CD14-positive monocyte (primary cell): Measurements from ENCODE around the gene PDE8B. TPM values are rescaled to one million over a fixed set of nuclear protein-coding genes. Genes with fewer than 3 reads are reported as not detected.

Experiments used
- DNase-seq, 3 donors: peaks; one replicate each; pipeline ENCODE4 v3.0.0-alpha.2; 2011 to 2022
- H2AFZ ChIP-seq: 2 replicates; pipeline ENCODE4 v1.6.0; 2012; ENCODE audit warnings: mild to moderate bottlenecking, low read depth, low read length, inconsistent platforms; ENCODE audit not compliant: insufficient read depth, poor library complexity, severe bottlenecking
- H3K27ac ChIP-seq, 2 donors: 1 replicate in 1 of 2; 2 replicates in 1 of 2; pipeline ENCODE4 v1.5.1; 2012 to 2013; ENCODE audit warnings: low read length in 2 of 2, control low read depth in 1 of 2, inconsistent platforms in 1 of 2, low read depth in 1 of 2, mild to moderate bottlenecking in 1 of 2
- H3K27me3 ChIP-seq, 2 donors: one replicate each; pipeline versions ENCODE4 v1.6.0 to v1.6.1; 2011 to 2013; ENCODE audit warnings: low read length in 2 of 2; ENCODE audit not compliant: control insufficient read depth in 2 of 2, insufficient read depth in 2 of 2
- H3K36me3 ChIP-seq, 2 donors: replicated peaks in 1 of 2; 1 replicate in 1 of 2; 2 replicates in 1 of 2; pipeline versions ENCODE4 v1.5.1 to v1.6.1; 2012 to 2013; ENCODE audit warnings: low read length in 2 of 2, control low read depth in 1 of 2, inconsistent platforms in 1 of 2, mild to moderate bottlenecking in 1 of 2; ENCODE audit not compliant: insufficient read depth in 2 of 2, control insufficient read depth in 1 of 2
- H3K4me1 ChIP-seq, 2 donors: 1 replicate in 1 of 2; 2 replicates in 1 of 2; pipeline versions ENCODE4 v1.5.1 to v1.6.1; 2012 to 2013; ENCODE audit warnings: low read length in 2 of 2, control low read depth in 1 of 2, inconsistent platforms in 1 of 2, mild to moderate bottlenecking in 1 of 2, moderate library complexity in 1 of 2; ENCODE audit not compliant: insufficient read depth in 2 of 2, control insufficient read depth in 1 of 2
- H3K4me2 ChIP-seq: replicated peaks from 2 replicates; pipeline ENCODE3; 2012; ENCODE audit warnings: low read length, moderate library complexity, mild to moderate bottlenecking; ENCODE audit not compliant: poor library complexity, severe bottlenecking; ENCODE audit errors: extremely low read depth
- H3K4me3 ChIP-seq, 3 experiments: fragments of 200-600 bp in 1 of 3; sonication (generic) in 1 of 3; replicated peaks in 1 of 3; 1 replicate in 2 of 3; 2 replicates in 1 of 3; pipeline ENCODE4 v1.5.1; 2011 to 2013; ENCODE audit warnings: low read length in 3 of 3, mild to moderate bottlenecking in 3 of 3, control low read depth in 2 of 3, low read depth in 2 of 3, inconsistent platforms in 1 of 3, moderate library complexity in 1 of 3
- H3K79me2 ChIP-seq: 2 replicates; pipeline ENCODE4 v1.6.0; 2012; ENCODE audit warnings: mild to moderate bottlenecking, control low read depth, inconsistent platforms, low read length, moderate library complexity; ENCODE audit not compliant: insufficient read depth
- H3K9ac ChIP-seq: 2 replicates; pipeline ENCODE4 v1.6.0; 2017; ENCODE audit warnings: low read length, mild to moderate bottlenecking; ENCODE audit not compliant: insufficient read depth, poor library complexity, severe bottlenecking
- H3K9me3 ChIP-seq, 2 donors: replicated peaks in 1 of 2; 1 replicate in 1 of 2; 2 replicates in 1 of 2; pipeline versions ENCODE4 v1.5.1 to v1.6.1; 2012 to 2013; ENCODE audit warnings: low read length in 2 of 2, control low read depth in 1 of 2; ENCODE audit not compliant: control insufficient read depth in 1 of 2, insufficient read depth in 1 of 2
- H4K20me1 ChIP-seq: 2 replicates; pipeline ENCODE4 v1.6.0; 2012; ENCODE audit warnings: mild to moderate bottlenecking, low read length, control low read depth, moderate library complexity; ENCODE audit not compliant: insufficient read depth
- H3K27ac Mint-ChIP-seq, 7 donors: one replicate each; pipeline ENCODE4 v1.8.0; 2020; ENCODE audit warnings: mild to moderate bottlenecking in 7 of 7, mixed read lengths in 7 of 7, moderate library complexity in 6 of 7, inconsistent platforms in 2 of 7
- H3K27me3 Mint-ChIP-seq, 3 donors: one replicate each; pipeline ENCODE4 v1.8.0; 2021 to 2022; ENCODE audit warnings: low read depth in 3 of 3, mild to moderate bottlenecking in 3 of 3, mixed read lengths in 3 of 3, moderate library complexity in 3 of 3, inconsistent platforms in 1 of 3
- H3K36me3 Mint-ChIP-seq, 2 donors: one replicate each; pipeline ENCODE4 v1.8.0; 2020; ENCODE audit warnings: mixed read lengths in 2 of 2, inconsistent platforms in 1 of 2, mild to moderate bottlenecking in 1 of 2
- H3K4me1 Mint-ChIP-seq: one replicate; pipeline ENCODE4 v1.8.0; 2020; ENCODE audit warnings: mild to moderate bottlenecking, mixed read lengths
- H3K4me3 Mint-ChIP-seq, 2 donors: one replicate each; pipeline ENCODE4 v1.8.0; 2020; ENCODE audit warnings: mild to moderate bottlenecking in 2 of 2, mixed read lengths in 2 of 2, moderate library complexity in 1 of 2
- H3K9me3 Mint-ChIP-seq, 7 donors: one replicate each; pipeline ENCODE4 v1.8.0; 2020 to 2022; ENCODE audit warnings: mixed read lengths in 7 of 7, mild to moderate bottlenecking in 6 of 7, moderate library complexity in 6 of 7, inconsistent platforms in 2 of 7
- WGBS: methylation state at CpG from one replicate; pipeline ENCODE4 v1.1.5; 2013; ENCODE audit warnings: missing lambda C conversion rate; ENCODE audit not compliant: insufficient coverage; 5-methylcytosine and 5-hydroxymethylcytosine counted together
- intact Hi-C, 2 donors: fragments of 100-400 bp; cut with micrococcal nuclease; formaldehyde crosslinking; loops; one replicate each; pipeline versions ENCODE4 v1.15.0 to v1.15.1; 2023
- polyA plus RNA-seq, 3 donors: library from polyadenylated mRNA; depleted of rRNA in 1 of 3; unstranded in 2 of 3; stranded (reverse) in 1 of 3; fragments of 300-500 nt in 2 of 3; fragments of >200 nt in 1 of 3; fragmentation: Illumina TruSeq in 2 of 3; gene quantifications; 1 replicate in 2 of 3; 2 replicates in 1 of 3; pipeline ENCODE4 v1.2.3, GENCODE V29; 2012 to 2021
- TF ChIP-seq, protein P1 (sequence below): fragments of 200-600 bp; IDR thresholded peaks from one replicate; pipeline ENCODE4 v1.8.0; 2022; ENCODE audit warnings: antibody characterized with exemption, mild to moderate bottlenecking

The PDE8B gene
- polyA plus RNA-seq, 3 donors: 0.11 to 0.61 (median 0.29) TPM

GRCh38 chr5:77181173-77181572 is 29.3 kb upstream of the PDE8B start:
- Histone ChIP-seq H3K4me3 (no peak overlapping the region), H3K27me3 (peaks cover 36 to 56% of the 10 kb centered on the region in 2 donors), H3K9me3 (peaks cover 0 to 2% of the 10 kb centered on the region in 2 donors), H3K4me2 (no peak overlapping the region), H4K20me1 (no peaks in the 10 kb centered on the region), H3K4me1 (peaks cover 4 to 9% of the 10 kb centered on the region in 2 donors), H3K27ac (no peak overlapping the region), H3K36me3 (no peaks in the 10 kb centered on the region), H3K9ac (no peak overlapping the region), H2AFZ (no peak overlapping the region), H3K79me2 (no peaks in the 10 kb centered on the region)
- Mint-ChIP-seq H3K9me3 (peaks cover 0 to 9% (median 2%) of the 10 kb centered on the region in 7 donors), H3K36me3 (no peaks in the 10 kb centered on the region), H3K4me3 (peak overlapping the region in 1 of 2 donors; percentile 80), H3K4me1 (peaks cover 10% of the 10 kb centered on the region), H3K27ac (no peak overlapping the region), H3K27me3 (peaks cover 38 to 56% (median 51%) of the 10 kb centered on the region in 3 donors)
- intact Hi-C loops: no loop called here
- TF ChIP-seq, protein P1, sequence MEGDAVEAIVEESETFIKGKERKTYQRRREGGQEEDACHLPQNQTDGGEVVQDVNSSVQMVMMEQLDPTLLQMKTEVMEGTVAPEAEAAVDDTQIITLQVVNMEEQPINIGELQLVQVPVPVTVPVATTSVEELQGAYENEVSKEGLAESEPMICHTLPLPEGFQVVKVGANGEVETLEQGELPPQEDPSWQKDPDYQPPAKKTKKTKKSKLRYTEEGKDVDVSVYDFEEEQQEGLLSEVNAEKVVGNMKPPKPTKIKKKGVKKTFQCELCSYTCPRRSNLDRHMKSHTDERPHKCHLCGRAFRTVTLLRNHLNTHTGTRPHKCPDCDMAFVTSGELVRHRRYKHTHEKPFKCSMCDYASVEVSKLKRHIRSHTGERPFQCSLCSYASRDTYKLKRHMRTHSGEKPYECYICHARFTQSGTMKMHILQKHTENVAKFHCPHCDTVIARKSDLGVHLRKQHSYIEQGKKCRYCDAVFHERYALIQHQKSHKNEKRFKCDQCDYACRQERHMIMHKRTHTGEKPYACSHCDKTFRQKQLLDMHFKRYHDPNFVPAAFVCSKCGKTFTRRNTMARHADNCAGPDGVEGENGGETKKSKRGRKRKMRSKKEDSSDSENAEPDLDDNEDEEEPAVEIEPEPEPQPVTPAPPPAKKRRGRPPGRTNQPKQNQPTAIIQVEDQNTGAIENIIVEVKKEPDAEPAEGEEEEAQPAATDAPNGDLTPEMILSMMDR: no peak
- whole genome bisulfite sequencing: 3% methylated on average over 14 of the region's 15 CpGs
- no peak for DNase-seq

GRCh38 chr5:77181596-77182304 is 28.7 kb upstream of the PDE8B start:
- Histone ChIP-seq H3K79me2 (no peaks in the 10 kb centered on the region), H3K9ac (no peak overlapping the region), H3K9me3 (peaks cover 0 to 2% of the 10 kb centered on the region in 2 donors), H3K4me1 (peaks cover 4 to 9% of the 10 kb centered on the region in 2 donors), H3K27me3 (peaks cover 36 to 56% of the 10 kb centered on the region in 2 donors), H3K36me3 (no peaks in the 10 kb centered on the region), H3K4me2 (no peak overlapping the region), H3K4me3 (no peak overlapping the region), H4K20me1 (no peaks in the 10 kb centered on the region), H3K27ac (no peak overlapping the region), H2AFZ (no peak overlapping the region)
- peak overlapping the region in 1 of 2 donors; percentile 64 for H3K4me3 Mint-ChIP-seq
- peaks cover 10% of the 10 kb centered on the region for H3K4me1 Mint-ChIP-seq
- no peak for DNase-seq
- no peaks in the 10 kb centered on the region for H3K36me3 Mint-ChIP-seq
- H3K27ac Mint-ChIP-seq: no peak overlapping the region
- TF ChIP-seq, protein P1: no peak
- peaks cover 0 to 9% (median 2%) of the 10 kb centered on the region in 7 donors for H3K9me3 Mint-ChIP-seq
- intact Hi-C loops: no loop called here
- WGBS: 83% methylated on average over 10 of the region's 15 CpGs
- peaks cover 38 to 56% (median 51%) of the 10 kb centered on the region in 3 donors for H3K27me3 Mint-ChIP-seq
